Thoracic aorta (tissue), 2 donors: ENCODE measurements around the gene KCNA3. TPM values are rescaled to one million over a fixed set of nuclear protein-coding genes. Genes with fewer than 3 reads are reported as not detected.
A peak's percentile ranks its signal among the peaks of the same experiment; 100 is the strongest.

ENCODE experiments used
- ATAC-seq: fragments of 150-250 bp; one replicate; pipeline ENCODE4 v1.8.0; 2017; ENCODE audit warnings: low read depth; ENCODE audit not compliant: insufficient number of reproducible peaks, low FRiP score
- DNase-seq: peaks from one replicate; pipeline ENCODE4 v3.0.0-alpha.2; 2020; ENCODE audit warnings: low spot score
- H3K27ac ChIP-seq, 2 donors: fragments of 200-600 bp; sonication (generic); 1 replicate in 1 of 2; 2 replicates in 1 of 2; pipeline ENCODE4 v1.5.1; 2016; ENCODE audit warnings: mild to moderate bottlenecking in 2 of 2, moderate library complexity in 2 of 2
- H3K27me3 ChIP-seq: fragments of 200-600 bp; sonication (generic); replicated peaks from 2 replicates; pipeline ENCODE4 v1.6.0; 2016; ENCODE audit warnings: mild to moderate bottlenecking; ENCODE audit not compliant: insufficient read depth
- H3K36me3 ChIP-seq: fragments of 200-600 bp; sonication (generic); one replicate; pipeline ENCODE4 v1.5.1; 2016
- H3K4me1 ChIP-seq, 2 donors: fragments of 200-600 bp; sonication (generic); 1 replicate in 1 of 2; 2 replicates in 1 of 2; pipeline versions ENCODE4 v1.5.1 to v1.6.0; 2016; ENCODE audit warnings: low read depth in 2 of 2, mild to moderate bottlenecking in 1 of 2; ENCODE audit not compliant: control insufficient read depth in 1 of 2
- H3K4me3 ChIP-seq: fragments of 200-600 bp; sonication (generic); 2 replicates; pipeline ENCODE4 v1.5.1; 2016; ENCODE audit warnings: mild to moderate bottlenecking
- H3K9me3 ChIP-seq: fragments of 200-600 bp; sonication (generic); 2 replicates; pipeline ENCODE4 v1.5.1; 2016
- CTCF ChIP-seq: fragments of 200-600 bp; sonication (generic); IDR thresholded peaks from one replicate; pipeline ENCODE4 v1.5.1; 2019; ENCODE audit warnings: antibody characterized with exemption
- total RNA-seq, 2 donors: library from RNA; depleted of rRNA; stranded (reverse); fragments of >200 nt; gene quantifications; one replicate each; pipeline versions ENCODE4 v1.1.0 to v1.2.3, GENCODE V29; 2016

Gene KCNA3
- total RNA-seq, 2 donors from 2014 or later, result 1.8 to 3.9 TPM

- Histone ChIP-seq H3K27me3 (peaks cover 6% of the 10 kb centered on the region), H3K9me3 (no peaks in the 10 kb centered on the region), H3K4me3 (peak overlapping the region; percentile 68), H3K36me3 (no peaks in the 10 kb centered on the region), H3K4me1 (peaks cover 0 to 13% of the 10 kb centered on the region in 2 donors), H3K27ac (no peak overlapping the region)
- TF ChIP-seq CTCF, result no peak
- no peak for ATAC-seq
- no peak for DNase-seq
Measured at GRCh38 chr1:110675060-110675791, 486 bp upstream of the KCNA3 start.

GRCh38 chr1:110673805-110674336 lies 869 bp downstream of the KCNA3 start:
- ATAC-seq, result no peak
- Histone ChIP-seq H3K27me3 (peaks cover 6% of the 10 kb centered on the region), H3K9me3 (no peaks in the 10 kb centered on the region), H3K4me1 (peaks cover 0 to 13% of the 10 kb centered on the region in 2 donors), H3K36me3 (no peaks in the 10 kb centered on the region), H3K4me3 (peak overlapping the region; percentile 68), H3K27ac (no peak overlapping the region)
- TF ChIP-seq CTCF, result no peak
- no peak for DNase-seq

GRCh38 chr1:110673197-110673701 lies 1.5 kb downstream of the KCNA3 start:
- Histone ChIP-seq H3K27me3 (peaks cover 6% of the 10 kb centered on the region), H3K36me3 (no peaks in the 10 kb centered on the region), H3K27ac (no peak overlapping the region), H3K4me1 (peaks cover 0 to 13% of the 10 kb centered on the region in 2 donors), H3K9me3 (no peaks in the 10 kb centered on the region), H3K4me3 (peak overlapping the region; percentile 68)
- no peak for TF ChIP-seq CTCF
- ATAC-seq (no peak), DNase-seq (no peak)

GRCh38 chr1:110672753-110673108 lies 2.0 kb downstream of the KCNA3 start:
- Histone ChIP-seq H3K36me3 (no peaks in the 10 kb centered on the region), H3K27ac (no peak overlapping the region), H3K4me1 (peaks cover 0 to 13% of the 10 kb centered on the region in 2 donors), H3K4me3 (peak overlapping the region; percentile 68), H3K9me3 (no peaks in the 10 kb centered on the region), H3K27me3 (peaks cover 6% of the 10 kb centered on the region)
- no peak for TF ChIP-seq CTCF
- DNase-seq (no peak), ATAC-seq (no peak)

- TF ChIP-seq CTCF, result no peak
- H3K27ac ChIP-seq, result no peak overlapping the region
- peak overlapping the region; percentile 68 for H3K4me3 ChIP-seq
- peaks cover 0 to 13% of the 10 kb centered on the region in 2 donors for H3K4me1 ChIP-seq
- no peak for DNase-seq
- no peaks in the 10 kb centered on the region for H3K9me3 ChIP-seq
- ATAC-seq, result no peak
- peaks cover 6% of the 10 kb centered on the region for H3K27me3 ChIP-seq
- H3K36me3 ChIP-seq, result no peaks in the 10 kb centered on the region
Measured at GRCh38 chr1:110672001-110672752, 2.6 kb downstream of the KCNA3 start.
